ENCODE results near the gene EXOSC10. TPM values are rescaled to one million over a fixed set of nuclear protein-coding genes. Genes with fewer than 3 reads are reported as not detected.

EXOSC10 gene
- total and polyA plus RNA-seq, 12 donors, result 25.5 to 107 (median 41.1) TPM

- TF ChIP-seq POLR2A (IDR thresholded peaks at IDR 0.05) (no peak), CTCF (IDR thresholded peaks at IDR 0.05) (no peak)
- Histone ChIP-seq H3K4me1 (replicated peaks in 1 of 2) (peaks cover 0 to 2% of the 10 kb centered on the region in 2 donors), H3K9me3 (replicated peaks in 1 of 3) (no peaks in the 10 kb centered on the region), H3K4me3 (no peak overlapping the region), H3K27me3 (no peaks in the 10 kb centered on the region), H3K27ac (no peak overlapping the region), H3K36me3 (replicated peaks in 1 of 2) (peaks cover 0 to 93% of the 10 kb centered on the region in 2 donors)
- 81 to 88% (median 82%) methylated on average over 5 of the region's 5 CpGs for WGBS, 4 donors
- intact Hi-C loops (cut with DNase I), result loop anchor here in 1 of 2 donors (10.0 kb wide), 1 partner anchor 108 kb away; no protein-coding TSS in a partner anchor
- no peak for DNase-seq
These were observed 26.9 kb upstream of the EXOSC10 start for GRCh38 chr1:11126569-11126968.

GRCh38 chr1:11125931-11126330, 26.3 kb upstream of the EXOSC10 start:
- no peak overlapping the region for H3K27ac ChIP-seq
- TF ChIP-seq CTCF (IDR thresholded peaks at IDR 0.05), result no peak
- TF ChIP-seq POLR2A (IDR thresholded peaks at IDR 0.05), result no peak
- 85 to 94% (median 91%) methylated on average over 4 to 5 of the region's 5 CpGs for WGBS, 4 donors
- no peak overlapping the region for H3K4me3 ChIP-seq
- intact Hi-C loops (cut with DNase I), result loop anchor here in 1 of 2 donors (10.0 kb wide), 1 partner anchor 109 kb away; no protein-coding TSS in a partner anchor
- no peaks in the 10 kb centered on the region for H3K4me1 ChIP-seq (replicated peaks in 1 of 2)
- peaks cover 0 to 95% of the 10 kb centered on the region in 2 donors for H3K36me3 ChIP-seq (replicated peaks in 1 of 2)
- H3K9me3 ChIP-seq (replicated peaks in 1 of 3), result no peaks in the 10 kb centered on the region
- DNase-seq, result no peak
- no peaks in the 10 kb centered on the region for H3K27me3 ChIP-seq

GRCh38 chr1:11124965-11125364, 25.3 kb upstream of the EXOSC10 start:
- 93 to 98% (median 97%) methylated on average over 3 of the region's 3 CpGs for WGBS, 4 donors
- no peaks in the 10 kb centered on the region for H3K4me1 ChIP-seq (replicated peaks in 1 of 2)
- no peaks in the 10 kb centered on the region for H3K27me3 ChIP-seq
- TF ChIP-seq POLR2A (IDR thresholded peaks at IDR 0.05), result no peak
- TF ChIP-seq CTCF (IDR thresholded peaks at IDR 0.05), result no peak
- intact Hi-C loops (cut with DNase I), result loop anchor here in 1 of 2 donors (10.0 kb wide), 1 partner anchor 110 kb away; no protein-coding TSS in a partner anchor
- H3K27ac ChIP-seq, result no peak overlapping the region
- H3K4me3 ChIP-seq, result no peak overlapping the region
- H3K9me3 ChIP-seq (replicated peaks in 1 of 3), result no peaks in the 10 kb centered on the region
- peaks cover 0 to 95% of the 10 kb centered on the region in 2 donors for H3K36me3 ChIP-seq (replicated peaks in 1 of 2)
- no peak for DNase-seq

- no peaks in the 10 kb centered on the region for H3K4me1 ChIP-seq (replicated peaks in 1 of 2)
- no peak for DNase-seq
- no peaks in the 10 kb centered on the region for H3K27me3 ChIP-seq
- H3K36me3 ChIP-seq (replicated peaks in 1 of 2), result peaks cover 0 to 71% of the 10 kb centered on the region in 2 donors
- 88 to 100% (median 94%) methylated on average over 2 of the region's 2 CpGs for WGBS, 4 donors
- intact Hi-C loops (cut with DNase I), result no loop called here
- no peak for TF ChIP-seq POLR2A (IDR thresholded peaks at IDR 0.05)
- no peak for TF ChIP-seq CTCF (IDR thresholded peaks at IDR 0.05)
- no peak overlapping the region for H3K4me3 ChIP-seq
- no peak overlapping the region for H3K27ac ChIP-seq
- no peaks in the 10 kb centered on the region for H3K9me3 ChIP-seq (replicated peaks in 1 of 3)
These were observed 16.6 kb upstream of the EXOSC10 start for GRCh38 chr1:11116318-11116717.

Measured in adrenal gland (tissue), 12 donors.